Pulmonary artery endothelial cell (primary cell): ENCODE measurements around the gene TNRC6A. TPM values are rescaled to one million over a fixed set of nuclear protein-coding genes. Genes with fewer than 3 reads are reported as not detected.
A peak's percentile ranks its signal among the peaks of the same experiment; 100 is the strongest.
"Not testable (repeated sequence)": the region's sequence is repeated elsewhere in the genome, so short reads cannot be mapped to it uniquely, and the experiment has no call there.

ENCODE experiments used
- DNase-seq: peaks from one replicate; pipeline ENCODE4 v3.0.0-alpha.2; 2011; ENCODE audit warnings: low read depth, low spot score
- total RNA-seq: library from RNA; depleted of rRNA; stranded (reverse); fragments of >200 nt; gene quantifications from 2 replicates; pipeline ENCODE4 v1.2.3, GENCODE V29; 2014

TNRC6A gene
- total RNA-seq: 24.3 and 49.0 TPM in 2 replicates

DNA sequence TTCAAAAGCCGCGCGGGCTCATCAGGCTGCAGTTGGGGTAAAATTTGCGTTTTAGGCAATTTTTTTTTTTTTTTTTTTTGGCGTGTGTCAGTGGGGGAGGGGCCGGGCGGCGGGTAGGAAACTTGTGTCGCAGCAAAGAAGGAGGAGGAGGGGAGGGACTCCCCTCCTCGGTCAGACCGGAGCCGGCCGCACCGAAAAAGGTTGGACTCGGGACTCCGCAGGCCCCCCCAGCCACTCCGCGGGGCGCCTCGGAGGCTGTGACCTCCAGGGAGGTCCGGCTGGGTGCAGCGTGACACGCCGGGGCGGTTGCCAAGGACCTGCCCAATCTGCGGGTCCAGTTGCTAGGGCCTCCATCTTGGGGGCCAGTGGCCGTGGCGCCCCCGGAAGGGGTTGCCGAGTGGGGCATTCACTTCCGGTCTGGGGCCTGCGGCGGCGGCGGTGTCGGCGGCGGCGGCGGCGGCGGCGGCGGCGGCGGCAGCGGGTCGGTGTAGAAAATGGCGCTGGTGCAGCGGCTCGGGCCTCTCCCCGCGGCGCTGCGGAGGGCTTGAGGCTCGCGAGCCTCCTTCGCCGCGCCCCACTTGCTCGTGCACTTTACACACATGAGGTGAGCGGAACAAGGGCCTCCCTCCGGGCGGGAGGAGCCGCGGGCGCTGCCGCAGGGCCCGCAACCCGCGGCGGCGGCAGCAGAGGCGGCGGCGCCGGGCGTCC lies at the start of gene TNRC6A:
TSS of gene TNRC6A (plus strand) at position 409 of the 708 bp plus-strand sequence. CDS start at position 600, 191 bp downstream.
- DNase-seq: peak; percentile 51

DNA sequence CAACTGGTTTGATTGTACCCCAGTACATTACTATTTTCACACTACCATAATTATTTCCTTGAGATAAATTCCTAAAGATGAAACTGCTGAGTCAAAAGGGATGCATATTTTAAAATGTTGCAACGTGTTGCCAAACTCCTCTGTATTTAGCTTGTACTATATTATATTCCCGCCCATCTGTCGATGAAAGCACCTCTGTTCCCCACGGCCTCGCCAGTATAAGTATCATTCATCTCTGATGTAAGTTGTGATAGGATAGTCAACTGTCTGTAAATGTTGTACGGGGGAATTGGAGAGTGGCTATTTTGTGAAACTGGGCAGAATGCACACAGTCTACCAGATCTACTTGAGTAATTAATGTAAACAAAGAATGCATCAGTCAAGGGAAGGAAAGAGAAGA lies 47.7 kb upstream of the TNRC6A start:
- DNase-seq: no peak

DNA sequence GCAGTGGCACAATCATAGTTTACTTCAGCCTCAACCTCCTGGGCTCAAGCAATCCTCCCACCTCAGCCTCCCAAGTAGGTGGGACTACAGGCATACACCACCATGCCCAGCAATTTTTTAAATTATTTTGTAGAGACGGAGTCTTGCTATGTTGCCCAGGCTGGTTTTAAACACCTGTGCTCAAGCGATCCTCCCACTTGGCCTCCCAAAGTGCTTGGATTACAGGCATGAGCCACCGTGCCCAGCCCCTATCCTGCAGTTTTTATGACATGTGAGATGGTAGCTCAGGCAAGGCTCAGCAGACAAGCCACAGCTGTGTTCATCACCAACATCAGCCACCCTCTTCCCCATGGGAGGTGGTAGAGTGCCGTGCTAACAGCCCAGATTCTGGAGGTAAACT lies 46.2 kb upstream of the TNRC6A start:
- DNase-seq: no peak

GRCh38 chr16:24683847-24684493 lies 45.5 kb upstream of the TNRC6A start:
- no peak for DNase-seq

GRCh38 chr16:24685539-24686432 lies 43.7 kb upstream of the TNRC6A start:
- DNase-seq: no peak

- DNase-seq: no peak
These were observed 42.8 kb upstream of the TNRC6A start for GRCh38 chr16:24686678-24687077.

GRCh38 chr16:24688359-24688758 lies 41.1 kb upstream of the TNRC6A start:
- DNase-seq: no peak

GRCh38 chr16:24689128-24689527 lies 40.3 kb upstream of the TNRC6A start:
- DNase-seq: no peak

- no peak for DNase-seq
These were observed 36.6 kb upstream of the TNRC6A start for GRCh38 chr16:24692854-24693253.

- no peak for DNase-seq
These were observed 34.5 kb upstream of the TNRC6A start for GRCh38 chr16:24694931-24695330.

GRCh38 chr16:24696699-24697098 lies 32.8 kb upstream of the TNRC6A start:
- no peak for DNase-seq

GRCh38 chr16:24698308-24698707 lies 31.1 kb upstream of the TNRC6A start:
- no peak for DNase-seq

- DNase-seq: no peak
These were observed 30.2 kb upstream of the TNRC6A start for GRCh38 chr16:24699151-24699723.

DNA sequence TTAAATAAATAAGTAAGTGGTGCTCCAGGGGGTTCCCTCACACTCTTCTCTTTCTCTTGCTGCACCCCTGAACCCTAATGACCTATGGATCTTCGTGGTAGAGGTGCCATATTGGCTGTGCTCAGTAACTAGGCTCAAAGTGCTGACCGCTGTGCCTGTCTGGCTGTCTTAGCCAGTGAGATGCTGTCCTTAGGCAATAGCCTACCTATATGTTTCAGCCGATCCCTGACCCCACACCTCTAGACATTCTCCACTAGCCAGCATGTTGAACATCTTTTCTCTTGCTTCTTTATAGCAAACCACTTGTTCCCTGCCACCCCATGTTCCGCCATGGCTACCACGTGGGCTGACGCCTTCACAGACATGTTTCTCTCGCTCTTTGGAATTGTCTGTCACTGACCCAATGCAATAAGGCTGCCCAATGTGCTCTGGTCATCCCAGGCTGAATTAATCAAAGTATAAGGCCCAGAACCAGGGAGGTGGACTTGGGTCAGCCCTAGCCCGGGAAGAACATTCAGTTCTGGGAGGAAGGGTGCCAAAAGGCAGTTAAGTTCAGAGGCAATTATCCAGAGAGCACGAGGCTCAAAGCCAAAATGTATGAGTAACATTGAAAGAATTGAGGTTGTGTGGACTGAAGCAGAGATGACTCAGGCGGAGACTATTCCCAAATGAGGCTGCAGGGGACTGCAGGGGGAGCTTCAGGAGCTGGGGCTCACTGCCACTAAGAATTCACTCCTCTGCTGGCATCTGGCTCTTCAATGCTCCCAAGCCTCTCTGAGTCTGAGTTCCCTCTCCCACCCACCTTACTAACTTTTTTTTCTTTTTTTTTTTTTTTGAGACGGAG lies 28.7 kb upstream of the TNRC6A start:
- peak; percentile 94 for DNase-seq

- no peak for DNase-seq
These were observed 27.9 kb upstream of the TNRC6A start for GRCh38 chr16:24701521-24701951.

GRCh38 chr16:24707760-24708159 lies 21.7 kb upstream of the TNRC6A start:
- DNase-seq: not testable (repeated sequence)

- no peak for DNase-seq
These were observed 16.1 kb upstream of the TNRC6A start for GRCh38 chr16:24713379-24713778.

- no peak for DNase-seq
These were observed 12.0 kb upstream of the TNRC6A start for GRCh38 chr16:24717411-24717810.

DNA sequence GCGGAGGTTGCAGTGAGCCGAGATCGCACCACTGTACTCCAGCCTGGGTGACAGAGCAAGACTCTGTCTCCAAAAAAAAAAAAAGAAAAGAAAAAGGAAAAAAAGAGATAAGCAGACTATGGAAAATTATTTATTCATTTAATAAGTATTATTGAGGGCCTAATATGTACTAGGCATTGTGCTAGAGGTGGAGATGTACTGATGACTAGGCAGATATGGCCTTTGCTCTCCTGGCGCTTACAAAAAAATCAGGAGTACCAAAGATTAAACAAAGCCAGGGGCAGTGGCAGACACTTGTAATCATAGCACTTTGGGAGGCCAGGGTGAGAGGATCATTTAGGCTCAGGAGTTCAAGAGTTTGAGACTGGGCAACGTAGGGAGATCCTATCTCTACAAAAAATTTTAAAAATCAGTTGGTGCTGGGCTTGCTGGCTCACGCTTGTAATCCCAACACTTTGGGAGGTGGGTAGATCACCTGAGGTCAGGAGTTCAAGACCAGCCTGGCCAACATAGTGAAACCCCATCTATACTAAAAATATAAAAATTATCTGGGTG lies 10.4 kb upstream of the TNRC6A start:
- no peak for DNase-seq

- no peak for DNase-seq
These were observed 7.6 kb upstream of the TNRC6A start for GRCh38 chr16:24721830-24722238.
